Nephron progenitor cell (in vitro differentiated cells): ENCODE measurements around the gene RPP40.

Source experiments
- DNase-seq: peaks from one replicate; pipeline ENCODE4 v3.0.0; 2021
- H3K27ac Mint-ChIP-seq: 2 replicates; pipeline ENCODE4 v1.8.0; 2021; ENCODE audit warnings: mild to moderate bottlenecking, moderate library complexity, mixed read lengths
- H3K27me3 Mint-ChIP-seq: 2 replicates; pipeline ENCODE4 v1.8.0; 2021; ENCODE audit warnings: mild to moderate bottlenecking, low read depth, mixed read lengths; ENCODE audit not compliant: poor library complexity
- H3K36me3 Mint-ChIP-seq: 2 replicates; pipeline ENCODE4 v1.8.0; 2021; ENCODE audit warnings: low read depth, mixed read lengths
- H3K4me1 Mint-ChIP-seq: 2 replicates; pipeline ENCODE4 v1.8.0; 2021; ENCODE audit warnings: mixed read lengths
- H3K4me3 Mint-ChIP-seq: 2 replicates; pipeline ENCODE4 v1.8.0; 2021; ENCODE audit warnings: mild to moderate bottlenecking, moderate library complexity, mixed read lengths
- H3K9me3 Mint-ChIP-seq: 2 replicates; pipeline ENCODE4 v1.8.0; 2021; ENCODE audit warnings: mild to moderate bottlenecking, moderate library complexity, mixed read lengths
- TF ChIP-seq, protein P1 (sequence below): fragments of 200-600 bp; sonication (generic); IDR thresholded peaks from 2 replicates; pipeline ENCODE4 v1.5.0; 2021; ENCODE audit warnings: antibody characterized with exemption

The RPP40 gene

DNA sequence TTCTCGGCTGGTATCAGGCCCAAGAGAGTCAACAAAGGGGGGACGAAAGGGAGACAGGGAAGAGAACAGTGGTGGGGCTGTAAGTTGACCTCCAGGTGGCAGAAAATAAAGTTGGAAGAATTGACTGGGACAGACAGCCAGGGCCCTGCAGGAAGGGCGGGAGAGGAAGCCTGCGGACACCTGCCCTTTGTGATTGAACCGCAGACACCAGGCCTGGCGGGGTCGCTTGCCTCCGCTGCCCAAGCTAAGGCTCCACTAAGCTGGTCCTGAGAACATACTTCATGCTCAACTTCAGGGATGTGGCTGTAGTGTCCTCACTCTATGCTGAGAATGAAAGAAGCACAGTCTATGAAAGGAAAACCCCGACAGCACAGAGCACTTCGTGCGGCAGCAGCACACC lies 53.8 kb downstream of the RPP40 start:
- Mint-ChIP-seq H3K9me3 (no peaks in the 10 kb centered on the region), H3K27ac (peak overlapping the region; percentile 55), H3K36me3 (peaks cover 71% of the 10 kb centered on the region), H3K4me3 (no peak overlapping the region), H3K27me3 (no peaks in the 10 kb centered on the region), H3K4me1 (peaks cover 25% of the 10 kb centered on the region)
- DNase-seq = no peak
- TF ChIP-seq, protein P1, sequence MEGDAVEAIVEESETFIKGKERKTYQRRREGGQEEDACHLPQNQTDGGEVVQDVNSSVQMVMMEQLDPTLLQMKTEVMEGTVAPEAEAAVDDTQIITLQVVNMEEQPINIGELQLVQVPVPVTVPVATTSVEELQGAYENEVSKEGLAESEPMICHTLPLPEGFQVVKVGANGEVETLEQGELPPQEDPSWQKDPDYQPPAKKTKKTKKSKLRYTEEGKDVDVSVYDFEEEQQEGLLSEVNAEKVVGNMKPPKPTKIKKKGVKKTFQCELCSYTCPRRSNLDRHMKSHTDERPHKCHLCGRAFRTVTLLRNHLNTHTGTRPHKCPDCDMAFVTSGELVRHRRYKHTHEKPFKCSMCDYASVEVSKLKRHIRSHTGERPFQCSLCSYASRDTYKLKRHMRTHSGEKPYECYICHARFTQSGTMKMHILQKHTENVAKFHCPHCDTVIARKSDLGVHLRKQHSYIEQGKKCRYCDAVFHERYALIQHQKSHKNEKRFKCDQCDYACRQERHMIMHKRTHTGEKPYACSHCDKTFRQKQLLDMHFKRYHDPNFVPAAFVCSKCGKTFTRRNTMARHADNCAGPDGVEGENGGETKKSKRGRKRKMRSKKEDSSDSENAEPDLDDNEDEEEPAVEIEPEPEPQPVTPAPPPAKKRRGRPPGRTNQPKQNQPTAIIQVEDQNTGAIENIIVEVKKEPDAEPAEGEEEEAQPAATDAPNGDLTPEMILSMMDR = no peak

DNA sequence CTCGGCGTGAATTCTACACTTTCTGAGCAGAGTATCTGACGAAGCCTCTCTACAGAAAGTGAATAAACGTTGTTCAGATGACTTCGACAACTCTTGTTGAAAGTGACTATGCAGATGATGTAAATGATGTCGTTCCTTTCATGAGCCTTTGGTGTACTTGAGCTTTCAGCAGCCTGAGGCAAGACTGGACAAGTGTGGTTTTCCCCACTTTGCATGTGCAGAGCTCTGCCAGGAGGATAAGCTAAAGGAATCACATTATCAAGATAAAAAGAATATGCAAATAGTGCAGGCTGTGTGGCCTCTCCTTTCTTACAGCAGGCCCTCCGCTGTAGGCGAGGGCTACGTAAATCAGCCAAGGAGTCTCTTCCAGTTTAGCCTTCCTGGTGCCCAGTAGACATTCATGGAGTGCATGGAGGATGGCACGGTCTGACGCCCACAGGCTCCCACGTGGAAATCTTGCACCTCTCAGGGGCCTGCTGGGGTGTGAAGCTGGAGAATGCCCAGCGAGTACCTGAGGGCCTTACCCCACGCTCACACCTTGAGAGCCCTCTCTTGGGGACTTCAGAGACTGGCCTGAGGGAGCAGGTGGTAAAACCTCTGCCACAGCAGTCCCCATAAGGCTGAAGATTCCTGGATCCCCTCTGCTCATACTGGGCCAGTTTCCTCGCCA lies 54.9 kb downstream of the RPP40 start:
- H3K9me3 Mint-ChIP-seq = no peaks in the 10 kb centered on the region
- TF ChIP-seq, protein P1 = no peak
- H3K27me3 Mint-ChIP-seq = no peaks in the 10 kb centered on the region
- peaks cover 25% of the 10 kb centered on the region for H3K4me1 Mint-ChIP-seq
- peak overlapping the region; percentile 55 for H3K27ac Mint-ChIP-seq
- peaks cover 71% of the 10 kb centered on the region for H3K36me3 Mint-ChIP-seq
- no peak for DNase-seq
- no peak overlapping the region for H3K4me3 Mint-ChIP-seq

DNA sequence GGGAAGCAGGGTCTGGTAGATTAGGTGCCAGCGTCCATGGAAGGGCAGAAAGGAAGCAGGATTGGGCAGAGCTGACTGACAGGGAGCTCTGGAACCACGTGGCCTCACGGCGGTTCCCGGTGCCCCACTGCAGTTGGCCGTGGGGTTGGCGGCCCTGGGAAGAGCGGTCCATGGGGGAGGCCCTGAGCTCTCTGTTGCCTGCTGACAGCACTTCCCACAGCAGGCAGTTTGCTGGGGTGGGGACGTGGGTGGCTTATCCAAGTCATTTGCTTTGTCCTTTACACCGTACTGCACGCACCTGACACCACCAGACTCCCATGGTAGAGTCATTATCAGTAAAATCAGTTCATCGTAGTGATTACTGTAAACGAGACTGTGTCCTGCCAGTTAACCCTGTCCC lies 56.1 kb downstream of the RPP40 start:
- peak overlapping the region; percentile 75 for H3K27ac Mint-ChIP-seq
- TF ChIP-seq, protein P1 = no peak
- H3K27me3 Mint-ChIP-seq = no peaks in the 10 kb centered on the region
- peaks cover 30% of the 10 kb centered on the region for H3K4me1 Mint-ChIP-seq
- H3K36me3 Mint-ChIP-seq = peaks cover 70% of the 10 kb centered on the region
- DNase-seq = no peak
- no peak overlapping the region for H3K4me3 Mint-ChIP-seq
- no peaks in the 10 kb centered on the region for H3K9me3 Mint-ChIP-seq

DNA sequence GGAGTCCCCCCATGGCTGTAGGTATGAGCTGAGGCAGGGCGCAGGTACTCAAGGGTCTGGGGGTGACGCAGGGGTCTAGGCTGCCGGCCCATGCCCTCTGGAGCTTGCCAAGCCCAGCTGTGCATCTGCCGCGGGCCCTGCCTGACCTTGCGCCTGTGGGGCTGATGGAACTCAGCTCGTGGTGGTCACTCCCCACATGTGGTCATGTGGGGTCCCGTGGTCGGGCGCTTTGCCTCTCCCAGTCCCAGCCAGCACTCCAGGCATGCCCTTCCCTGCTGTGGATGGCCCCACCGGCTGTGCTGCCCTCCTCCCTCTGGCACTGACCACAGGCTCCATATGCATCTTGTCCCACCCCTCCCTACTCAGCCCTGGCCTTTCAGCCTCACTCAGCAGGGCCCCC lies 57.3 kb downstream of the RPP40 start:
- no peak overlapping the region for H3K27ac Mint-ChIP-seq
- no peaks in the 10 kb centered on the region for H3K27me3 Mint-ChIP-seq
- H3K36me3 Mint-ChIP-seq = peaks cover 58% of the 10 kb centered on the region
- no peak overlapping the region for H3K4me3 Mint-ChIP-seq
- TF ChIP-seq, protein P1 = no peak
- H3K4me1 Mint-ChIP-seq = peaks cover 42% of the 10 kb centered on the region
- H3K9me3 Mint-ChIP-seq = no peaks in the 10 kb centered on the region
- DNase-seq = no peak
